ENCODE results near the gene CMPK1. TPM values are rescaled to one million over a fixed set of nuclear protein-coding genes. Genes with fewer than 3 reads are reported as not detected.

CMPK1 gene
- total RNA-seq, 4 donors from 2014 or later = 21.5 to 111 (median 63.6) TPM

GRCh38 chr1:47405697-47406096, 72.1 kb downstream of the CMPK1 start:
- H3K4me3 ChIP-seq = no peak overlapping the region
- no peaks in the 10 kb centered on the region for H3K9me3 ChIP-seq
- TF ChIP-seq, protein P1, sequence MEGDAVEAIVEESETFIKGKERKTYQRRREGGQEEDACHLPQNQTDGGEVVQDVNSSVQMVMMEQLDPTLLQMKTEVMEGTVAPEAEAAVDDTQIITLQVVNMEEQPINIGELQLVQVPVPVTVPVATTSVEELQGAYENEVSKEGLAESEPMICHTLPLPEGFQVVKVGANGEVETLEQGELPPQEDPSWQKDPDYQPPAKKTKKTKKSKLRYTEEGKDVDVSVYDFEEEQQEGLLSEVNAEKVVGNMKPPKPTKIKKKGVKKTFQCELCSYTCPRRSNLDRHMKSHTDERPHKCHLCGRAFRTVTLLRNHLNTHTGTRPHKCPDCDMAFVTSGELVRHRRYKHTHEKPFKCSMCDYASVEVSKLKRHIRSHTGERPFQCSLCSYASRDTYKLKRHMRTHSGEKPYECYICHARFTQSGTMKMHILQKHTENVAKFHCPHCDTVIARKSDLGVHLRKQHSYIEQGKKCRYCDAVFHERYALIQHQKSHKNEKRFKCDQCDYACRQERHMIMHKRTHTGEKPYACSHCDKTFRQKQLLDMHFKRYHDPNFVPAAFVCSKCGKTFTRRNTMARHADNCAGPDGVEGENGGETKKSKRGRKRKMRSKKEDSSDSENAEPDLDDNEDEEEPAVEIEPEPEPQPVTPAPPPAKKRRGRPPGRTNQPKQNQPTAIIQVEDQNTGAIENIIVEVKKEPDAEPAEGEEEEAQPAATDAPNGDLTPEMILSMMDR (IDR thresholded peaks at IDR 0.05) = no peak
- no peak for TF ChIP-seq POLR2A (IDR thresholded peaks at IDR 0.05)
- no peak overlapping the region for H3K27ac ChIP-seq
- H3K4me1 ChIP-seq = no peaks in the 10 kb centered on the region
- intact Hi-C loops (cut with DNase I; ENCODE audit: low total_unique reads) = no loop called here
- no peak for DNase-seq
- H3K27me3 ChIP-seq = no peaks in the 10 kb centered on the region
- no peaks in the 10 kb centered on the region for H3K36me3 ChIP-seq

- no peak for TF ChIP-seq POLR2A (IDR thresholded peaks at IDR 0.05)
- H3K27me3 ChIP-seq = no peaks in the 10 kb centered on the region
- no peak overlapping the region for H3K27ac ChIP-seq
- intact Hi-C loops (cut with DNase I; ENCODE audit: low total_unique reads) = no loop called here
- no peaks in the 10 kb centered on the region for H3K4me1 ChIP-seq
- H3K9me3 ChIP-seq = no peaks in the 10 kb centered on the region
- DNase-seq = no peak
- no peak overlapping the region for H3K4me3 ChIP-seq
- no peaks in the 10 kb centered on the region for H3K36me3 ChIP-seq
These were observed 73.4 kb downstream of the CMPK1 start for GRCh38 chr1:47406966-47407365.

- TF ChIP-seq, protein P1 (IDR thresholded peaks at IDR 0.05) = no peak
- TF ChIP-seq POLR2A (IDR thresholded peaks at IDR 0.05) = no peak
- H3K27me3 ChIP-seq = no peaks in the 10 kb centered on the region
- H3K4me1 ChIP-seq = no peaks in the 10 kb centered on the region
- H3K9me3 ChIP-seq = no peaks in the 10 kb centered on the region
- no peak for DNase-seq
- H3K4me3 ChIP-seq = no peak overlapping the region
- intact Hi-C loops (cut with DNase I; ENCODE audit: low total_unique reads) = no loop called here
- no peak overlapping the region for H3K27ac ChIP-seq
- no peaks in the 10 kb centered on the region for H3K36me3 ChIP-seq
These were observed 73.9 kb downstream of the CMPK1 start for GRCh38 chr1:47407481-47407880.

- no peak overlapping the region for H3K4me3 ChIP-seq
- TF ChIP-seq POLR2A (IDR thresholded peaks at IDR 0.05) = no peak
- TF ChIP-seq, protein P1 (IDR thresholded peaks at IDR 0.05) = no peak
- no peak for DNase-seq
- H3K27me3 ChIP-seq = no peaks in the 10 kb centered on the region
- H3K27ac ChIP-seq = no peak overlapping the region
- H3K36me3 ChIP-seq = no peaks in the 10 kb centered on the region
- H3K9me3 ChIP-seq = no peaks in the 10 kb centered on the region
- intact Hi-C loops (cut with DNase I; ENCODE audit: low total_unique reads) = no loop called here
- no peaks in the 10 kb centered on the region for H3K4me1 ChIP-seq
These were observed 75.9 kb downstream of the CMPK1 start for GRCh38 chr1:47409311-47410067.

DNA sequence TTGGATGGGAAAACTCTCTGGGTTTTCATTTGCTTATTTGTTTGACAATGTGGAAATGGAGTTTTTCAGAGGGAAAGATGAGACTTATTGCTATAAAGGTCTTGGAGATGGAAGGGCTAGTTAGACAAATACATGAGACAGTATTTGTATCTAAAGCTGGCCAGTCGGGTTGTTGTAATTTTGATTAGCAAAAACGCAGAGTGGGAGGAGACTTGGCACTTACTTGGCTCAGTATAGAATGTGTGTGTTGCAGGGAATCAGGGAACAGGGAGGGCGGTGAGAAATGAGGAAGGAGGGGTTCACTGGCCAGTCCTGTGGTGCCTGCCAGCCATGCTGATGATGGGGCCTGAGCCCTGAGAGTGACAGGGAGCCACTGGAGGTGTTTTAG, 76.5 kb downstream of the CMPK1 start:
- TF ChIP-seq, protein P1 (IDR thresholded peaks at IDR 0.05) = no peak
- TF ChIP-seq POLR2A (IDR thresholded peaks at IDR 0.05) = no peak
- no peak overlapping the region for H3K4me3 ChIP-seq
- no peaks in the 10 kb centered on the region for H3K9me3 ChIP-seq
- H3K36me3 ChIP-seq = no peaks in the 10 kb centered on the region
- no peaks in the 10 kb centered on the region for H3K4me1 ChIP-seq
- H3K27ac ChIP-seq = no peak overlapping the region
- no peaks in the 10 kb centered on the region for H3K27me3 ChIP-seq
- no peak for DNase-seq
- intact Hi-C loops (cut with DNase I; ENCODE audit: low total_unique reads) = no loop called here
